ENCODE data around the gene TIMM10B.

Gene TIMM10B

DNA sequence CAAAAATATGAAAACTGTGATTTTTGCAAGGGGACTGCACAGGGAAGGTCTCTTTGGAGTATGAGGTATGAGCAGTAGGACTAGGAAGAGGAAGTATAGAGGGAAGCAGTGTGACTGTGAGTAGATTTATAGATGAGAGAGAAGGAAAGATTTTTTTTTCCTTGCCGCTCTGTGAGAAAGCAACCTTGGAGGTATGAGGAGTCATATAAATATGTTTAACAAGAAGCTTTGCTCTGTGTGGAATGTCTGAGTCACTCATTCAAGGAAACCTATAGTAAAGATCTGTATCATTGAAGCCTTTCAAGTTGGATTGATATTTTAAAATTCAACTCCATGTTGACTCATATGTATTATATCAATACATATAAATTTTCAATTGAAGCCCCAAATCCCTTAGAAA is 42.0 kb downstream of the TIMM10B start:
- DNase-seq (ENCODE audit: low read depth), result peak; percentile 16
- H3K4me3 ChIP-seq (ENCODE audit: control insufficient read depth, low read depth, low read length), result no peak overlapping the region
- TF ChIP-seq, protein P1, sequence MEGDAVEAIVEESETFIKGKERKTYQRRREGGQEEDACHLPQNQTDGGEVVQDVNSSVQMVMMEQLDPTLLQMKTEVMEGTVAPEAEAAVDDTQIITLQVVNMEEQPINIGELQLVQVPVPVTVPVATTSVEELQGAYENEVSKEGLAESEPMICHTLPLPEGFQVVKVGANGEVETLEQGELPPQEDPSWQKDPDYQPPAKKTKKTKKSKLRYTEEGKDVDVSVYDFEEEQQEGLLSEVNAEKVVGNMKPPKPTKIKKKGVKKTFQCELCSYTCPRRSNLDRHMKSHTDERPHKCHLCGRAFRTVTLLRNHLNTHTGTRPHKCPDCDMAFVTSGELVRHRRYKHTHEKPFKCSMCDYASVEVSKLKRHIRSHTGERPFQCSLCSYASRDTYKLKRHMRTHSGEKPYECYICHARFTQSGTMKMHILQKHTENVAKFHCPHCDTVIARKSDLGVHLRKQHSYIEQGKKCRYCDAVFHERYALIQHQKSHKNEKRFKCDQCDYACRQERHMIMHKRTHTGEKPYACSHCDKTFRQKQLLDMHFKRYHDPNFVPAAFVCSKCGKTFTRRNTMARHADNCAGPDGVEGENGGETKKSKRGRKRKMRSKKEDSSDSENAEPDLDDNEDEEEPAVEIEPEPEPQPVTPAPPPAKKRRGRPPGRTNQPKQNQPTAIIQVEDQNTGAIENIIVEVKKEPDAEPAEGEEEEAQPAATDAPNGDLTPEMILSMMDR (IDR thresholded peaks at IDR 0.05; ENCODE audit: control insufficient read depth, insufficient read depth, low read depth, low read length, missing control alignments), result no peak

DNA sequence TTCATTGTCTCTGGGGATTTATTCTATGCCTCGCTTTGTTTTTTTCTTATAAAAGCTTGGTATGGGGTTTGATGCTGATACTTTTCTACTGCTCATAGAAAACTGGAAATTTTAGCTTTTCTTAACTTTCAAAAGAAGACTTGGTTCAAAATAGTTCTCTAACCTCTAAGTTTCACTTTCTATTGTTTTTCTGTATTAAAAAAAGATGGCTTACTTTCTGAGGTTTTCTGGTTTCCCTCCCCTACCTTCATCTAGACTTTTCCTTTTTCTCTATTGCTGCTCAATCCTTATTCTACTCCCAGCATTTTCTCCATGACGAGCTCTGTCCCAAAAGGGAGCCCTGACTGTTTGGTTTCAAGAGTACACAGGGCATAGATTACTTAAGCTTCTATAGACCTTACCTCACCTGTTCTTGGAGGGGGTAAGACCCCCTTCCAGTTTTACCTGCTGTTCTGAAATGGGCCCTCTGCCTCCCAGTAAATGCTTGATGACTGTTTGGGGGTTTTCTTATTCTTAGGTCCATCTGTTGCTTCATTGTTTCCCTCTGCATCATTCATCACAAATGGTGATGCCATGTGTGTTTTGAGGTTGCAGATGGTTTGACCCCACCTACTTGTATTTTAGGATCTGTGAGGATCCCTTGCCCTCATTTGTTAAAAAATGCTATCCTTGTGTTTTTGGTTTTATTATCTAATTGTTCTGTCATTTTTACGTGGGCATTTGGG is 45.3 kb downstream of the TIMM10B start:
- DNase-seq (ENCODE audit: low read depth), result no peak
- no peak overlapping the region for H3K4me3 ChIP-seq (ENCODE audit: control insufficient read depth, low read depth, low read length)
- TF ChIP-seq, protein P1 (IDR thresholded peaks at IDR 0.05; ENCODE audit: control insufficient read depth, insufficient read depth, low read depth, low read length, missing control alignments), result no peak

DNA sequence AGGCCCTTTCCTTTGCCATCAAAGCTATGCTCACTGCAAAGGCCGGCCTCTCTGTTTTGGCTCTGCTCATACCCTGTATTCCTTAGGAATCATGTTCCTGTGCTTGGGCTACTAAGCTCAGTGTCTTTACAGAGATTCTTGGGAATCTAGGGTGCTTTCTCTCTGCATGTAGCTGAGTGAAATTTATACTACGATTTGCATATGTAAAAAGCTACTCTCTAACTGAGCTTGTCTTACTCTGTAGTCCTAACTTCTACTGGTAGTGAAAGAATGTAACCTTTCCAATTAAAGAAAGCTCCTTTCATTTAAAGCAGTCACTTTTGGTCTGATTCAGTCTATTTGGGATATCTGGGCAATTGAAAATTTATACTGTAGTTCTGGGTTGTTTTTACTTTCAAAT is 48.0 kb downstream of the TIMM10B start:
- DNase-seq (ENCODE audit: low read depth), result no peak
- TF ChIP-seq, protein P1 (IDR thresholded peaks at IDR 0.05; ENCODE audit: control insufficient read depth, insufficient read depth, low read depth, low read length, missing control alignments), result no peak
- no peak overlapping the region for H3K4me3 ChIP-seq (ENCODE audit: control insufficient read depth, low read depth, low read length)

DNA sequence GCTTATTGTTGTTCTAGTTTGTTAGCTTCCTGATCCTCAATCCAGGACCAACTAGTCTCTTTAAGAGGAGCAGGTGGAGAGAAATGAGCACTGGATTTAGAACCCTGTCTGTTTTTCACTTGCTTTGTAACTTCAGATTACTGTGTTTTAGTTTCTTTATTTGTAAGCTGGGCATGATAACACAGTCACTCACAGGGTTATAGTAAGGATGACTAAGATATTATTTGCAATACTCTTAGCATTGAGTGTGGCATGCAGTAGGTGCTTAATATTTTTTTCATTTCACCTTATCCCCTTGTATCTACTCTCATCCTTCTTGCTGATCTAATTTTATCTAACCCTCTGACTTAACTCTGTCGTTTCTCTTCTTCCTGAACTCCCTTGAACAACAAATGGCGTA is 49.5 kb downstream of the TIMM10B start:
- no peak for DNase-seq (ENCODE audit: low read depth)
- TF ChIP-seq, protein P1 (IDR thresholded peaks at IDR 0.05; ENCODE audit: control insufficient read depth, insufficient read depth, low read depth, low read length, missing control alignments), result no peak
- H3K4me3 ChIP-seq (ENCODE audit: control insufficient read depth, low read depth, low read length), result no peak overlapping the region

DNA sequence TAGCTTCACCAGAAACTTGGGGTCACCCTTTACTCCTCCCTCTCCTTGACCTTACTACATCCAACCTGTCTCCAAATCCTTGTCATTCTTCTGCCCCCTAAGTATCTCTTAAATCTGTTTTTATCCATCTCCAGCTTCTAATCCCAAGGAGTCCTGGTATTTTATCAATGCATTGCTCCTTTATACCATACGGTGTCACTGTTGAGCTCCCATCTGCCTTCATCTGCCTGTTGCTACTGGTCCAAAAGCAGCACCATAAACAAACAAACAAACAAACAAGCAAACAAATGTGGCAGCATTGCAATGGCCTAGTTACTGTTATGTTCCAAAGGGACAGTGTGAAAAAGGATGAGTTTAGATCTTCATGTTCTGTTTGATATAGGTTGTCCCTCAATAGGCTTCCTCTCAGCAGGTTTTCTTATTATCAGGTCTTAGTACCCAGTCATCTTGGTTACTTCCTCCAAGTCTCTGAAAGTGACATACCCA is 50.0 kb downstream of the TIMM10B start:
- peak; percentile 8 for DNase-seq (ENCODE audit: low read depth)
- H3K4me3 ChIP-seq (ENCODE audit: control insufficient read depth, low read depth, low read length), result no peak overlapping the region
- TF ChIP-seq, protein P1 (IDR thresholded peaks at IDR 0.05; ENCODE audit: control insufficient read depth, insufficient read depth, low read depth, low read length, missing control alignments), result peak; percentile 81
